Liver (tissue), 9 donors: ENCODE measurements around the gene MTX1. TPM values are rescaled to one million over a fixed set of nuclear protein-coding genes. Genes with fewer than 3 reads are reported as not detected.

Source experiments
- DNase-seq: peaks from one replicate; pipeline ENCODE4 v3.0.0-alpha.2; 2017; ENCODE audit warnings: low spot score
- H3K27ac ChIP-seq, 2 donors: one replicate each; pipeline ENCODE4 v1.7.0; 2013; ENCODE audit warnings: inconsistent platforms in 2 of 2, low read length in 2 of 2, control low read depth in 1 of 2, low read depth in 1 of 2, mild to moderate bottlenecking in 1 of 2
- H3K27me3 ChIP-seq, 4 donors: one replicate each; pipeline versions ENCODE4 v1.6.1 to v1.7.0; 2013; ENCODE audit warnings: low read length in 3 of 4, inconsistent platforms in 1 of 4, mild to moderate bottlenecking in 1 of 4, moderate library complexity in 1 of 4; ENCODE audit not compliant: control insufficient read depth in 4 of 4, insufficient read depth in 4 of 4
- H3K36me3 ChIP-seq, 4 donors: one replicate each; pipeline versions ENCODE4 v1.6.1 to v1.7.0; 2013; ENCODE audit warnings: low read length in 3 of 4, mild to moderate bottlenecking in 3 of 4, low read depth in 1 of 4, moderate library complexity in 1 of 4; ENCODE audit not compliant: control insufficient read depth in 4 of 4, insufficient read depth in 3 of 4
- H3K4me1 ChIP-seq, 4 donors: one replicate each; pipeline versions ENCODE4 v1.6.1 to v1.7.0; 2013; ENCODE audit warnings: low read length in 3 of 4, mild to moderate bottlenecking in 3 of 4, moderate library complexity in 1 of 4; ENCODE audit not compliant: control insufficient read depth in 4 of 4, insufficient read depth in 4 of 4
- H3K4me3 ChIP-seq, 3 donors: one replicate each; pipeline versions ENCODE4 v1.6.1 to v1.7.0; 2013; ENCODE audit warnings: low read length in 3 of 3, control low read depth in 1 of 3, low read depth in 1 of 3, mild to moderate bottlenecking in 1 of 3
- H3K9ac ChIP-seq, 2 donors: one replicate each; pipeline ENCODE4 v1.7.0; 2013; ENCODE audit warnings: low read length in 2 of 2, mild to moderate bottlenecking in 2 of 2, moderate library complexity in 2 of 2, control low read depth in 1 of 2, low read depth in 1 of 2
- H3K9me3 ChIP-seq, 4 donors: one replicate each; pipeline versions ENCODE4 v1.6.1 to v1.7.0; 2013; ENCODE audit warnings: low read length in 3 of 4; ENCODE audit not compliant: control insufficient read depth in 4 of 4
- ATF3 ChIP-seq: IDR thresholded peaks from 2 replicates; pipeline ENCODE4 v1.6.1; 2016; ENCODE audit warnings: antibody characterized with exemption
- CTCF ChIP-seq: fragments of 150-350 bp; IDR thresholded peaks from 2 replicates; pipeline ENCODE4 v1.5.1; 2017; ENCODE audit warnings: improper control_type of control experiment, low read depth, low read length; ENCODE audit not compliant: missing input control
- EGR1 ChIP-seq, 2 donors: IDR thresholded peaks; 2 replicates each; pipeline ENCODE4 v1.6.1; 2016 to 2018; ENCODE audit warnings: antibody characterized with exemption in 2 of 2, low read depth in 2 of 2
- FOXA1 ChIP-seq: IDR thresholded peaks from 2 replicates; pipeline ENCODE4 v1.6.1; 2016; ENCODE audit warnings: antibody characterized with exemption
- FOXA2 ChIP-seq: IDR thresholded peaks from 2 replicates; pipeline ENCODE4 v1.6.1; 2016; ENCODE audit warnings: antibody characterized with exemption
- GABPA ChIP-seq, 2 donors: IDR thresholded peaks in 1 of 2; conservative IDR thresholded peaks in 1 of 2; 2 replicates each; pipeline ENCODE4 v1.6.1; 2016; ENCODE audit warnings: antibody characterized with exemption in 2 of 2, mild to moderate bottlenecking in 1 of 2, moderate library complexity in 1 of 2
- HNF4A ChIP-seq, 2 donors: conservative IDR thresholded peaks; 2 replicates each; pipeline ENCODE4 v1.6.1; 2016; ENCODE audit warnings: antibody characterized with exemption in 2 of 2, mild to moderate bottlenecking in 2 of 2
- HNF4G ChIP-seq: IDR thresholded peaks from 2 replicates; pipeline ENCODE4 v1.6.1; 2016; ENCODE audit warnings: antibody characterized with exemption
- JUND ChIP-seq, 2 donors: IDR thresholded peaks; 2 replicates each; pipeline ENCODE4 v1.6.1; 2016; ENCODE audit warnings: antibody characterized with exemption in 2 of 2
- MAX ChIP-seq: IDR thresholded peaks from 2 replicates; pipeline ENCODE4 v1.6.1; 2016; ENCODE audit warnings: antibody characterized with exemption
- NR2F2 ChIP-seq: IDR thresholded peaks from 2 replicates; pipeline ENCODE4 v1.6.1; 2016; ENCODE audit warnings: antibody characterized with exemption
- RAD21 ChIP-seq, 2 donors: IDR thresholded peaks; 2 replicates each; pipeline ENCODE4 v1.6.1; 2016; ENCODE audit warnings: antibody characterized with exemption in 2 of 2, mild to moderate bottlenecking in 2 of 2
- REST ChIP-seq: IDR thresholded peaks from 2 replicates; pipeline ENCODE4 v1.6.1; 2016; ENCODE audit warnings: antibody characterized with exemption, mild to moderate bottlenecking
- RXRA ChIP-seq, 2 donors: IDR thresholded peaks; 2 replicates each; pipeline ENCODE4 v1.6.1; 2017 to 2018; ENCODE audit warnings: antibody characterized with exemption in 2 of 2, mild to moderate bottlenecking in 1 of 2
- SP1 ChIP-seq: IDR thresholded peaks from 2 replicates; pipeline ENCODE4 v1.6.1; 2018; ENCODE audit warnings: antibody characterized with exemption, mild to moderate bottlenecking
- TAF1 ChIP-seq: conservative IDR thresholded peaks from 2 replicates; pipeline ENCODE4 v1.6.1; 2016; ENCODE audit warnings: antibody characterized with exemption, mild to moderate bottlenecking
- YY1 ChIP-seq: IDR thresholded peaks from 2 replicates; pipeline ENCODE4 v1.6.1; 2016; ENCODE audit warnings: antibody characterized with exemption, mild to moderate bottlenecking
- ZBTB33 ChIP-seq: IDR thresholded peaks from 2 replicates; pipeline ENCODE4 v1.6.1; 2016; ENCODE audit warnings: antibody characterized with exemption
- WGBS: extraction: QIAGEN DNeasy Blood & Tissue Kit; methylation state at CpG from one replicate; pipeline ENCODE4 v1.1.7; 2013; 5-methylcytosine and 5-hydroxymethylcytosine counted together
- polyA plus RNA-seq, 2 donors: library from polyadenylated mRNA; stranded (reverse) in 1 of 2; unstranded in 1 of 2; fragments of 200-250 nt in 1 of 2; fragments of >200 nt in 1 of 2; fragmentation: Nextera tagmentation in 1 of 2; extraction: Ambion mirVana in 1 of 2; gene quantifications; one replicate each; pipeline versions ENCODE4 v1.2.1 to v1.2.3, GENCODE V29; 2013 to 2015
- total RNA-seq, 2 donors: library from RNA; depleted of rRNA; stranded (reverse); fragments of >200 nt; gene quantifications; one replicate each; pipeline ENCODE4 v1.2.3, GENCODE V29; 2014
- donor health status: healthy.
- donor health status: healthy.
- donor health status: healthy.
- donor health status: healthy.
- donor health status: healthy.

The MTX1 gene
- total and polyA plus RNA-seq, 4 donors, result 19.6 to 38.4 (median 28.5) TPM

GRCh38 chr1:155182052-155182550 lies 26.4 kb upstream of the MTX1 start:
- no peaks in the 10 kb centered on the region for H3K9me3 ChIP-seq
- H3K4me3 ChIP-seq, result no peak overlapping the region
- no peaks in the 10 kb centered on the region for H3K36me3 ChIP-seq
- no peak overlapping the region for H3K9ac ChIP-seq
- no peak overlapping the region for H3K27ac ChIP-seq
- WGBS, result 86% methylated on average over 7 of the region's 7 CpGs
- TF ChIP-seq YY1 (no peak), FOXA1 (no peak), CTCF (no peak), NR2F2 (no peak), TAF1 (no peak), SP1 (no peak), HNF4A (conservative IDR thresholded peaks at IDR 0.05) (no peak), EGR1 (IDR thresholded peaks at IDR 0.05; ENCODE audit: low read depth in 2 of 2) (no peak), RXRA (IDR thresholded peaks at IDR 0.05) (no peak), JUND (IDR thresholded peaks at IDR 0.05) (no peak), RAD21 (IDR thresholded peaks at IDR 0.05) (no peak)
- no peak for DNase-seq
- H3K27me3 ChIP-seq, result no peaks in the 10 kb centered on the region
- H3K4me1 ChIP-seq, result peaks cover 0 to 4% (median 0%) of the 10 kb centered on the region in 4 donors

- no peaks in the 10 kb centered on the region for H3K36me3 ChIP-seq
- TF ChIP-seq TAF1, result no peak
- TF ChIP-seq HNF4G, result no peak
- no peak for TF ChIP-seq GABPA (IDR thresholded peaks at IDR 0.05 in 1 of 2, conservative IDR thresholded peaks at IDR 0.05 in 1 of 2)
- no peak for TF ChIP-seq MAX
- TF ChIP-seq NR2F2, result no peak
- TF ChIP-seq REST, result no peak
- no peak for TF ChIP-seq HNF4A (conservative IDR thresholded peaks at IDR 0.05)
- TF ChIP-seq EGR1 (IDR thresholded peaks at IDR 0.05; ENCODE audit: low read depth in 2 of 2), result no peak
- no peak for TF ChIP-seq CTCF
- no peak for TF ChIP-seq FOXA1
- no peak for TF ChIP-seq ATF3
- TF ChIP-seq RAD21 (IDR thresholded peaks at IDR 0.05), result no peak
- TF ChIP-seq ZBTB33, result no peak
- TF ChIP-seq SP1, result no peak
- no peak for TF ChIP-seq FOXA2
- TF ChIP-seq YY1, result no peak
- TF ChIP-seq JUND (IDR thresholded peaks at IDR 0.05), result no peak
- no peak for TF ChIP-seq RXRA (IDR thresholded peaks at IDR 0.05)
- H3K4me1 ChIP-seq, result peaks cover 0 to 4% (median 0%) of the 10 kb centered on the region in 4 donors
- no peak for DNase-seq
- no peaks in the 10 kb centered on the region for H3K27me3 ChIP-seq
- no peaks in the 10 kb centered on the region for H3K9me3 ChIP-seq
- no peak overlapping the region for H3K27ac ChIP-seq
- no peak overlapping the region for H3K4me3 ChIP-seq
- 88% methylated on average over 20 of the region's 20 CpGs for WGBS
- no peak overlapping the region for H3K9ac ChIP-seq
These were observed 24.7 kb upstream of the MTX1 start for GRCh38 chr1:155183775-155184221.
